SK-N-SH (cell line): ENCODE results near the gene CCL15. TPM values are rescaled to one million over a fixed set of nuclear protein-coding genes. Genes with fewer than 3 reads are reported as not detected.

ENCODE experiments used
- polyA plus RNA-seq, 3 experiments: library from polyadenylated mRNA; depleted of rRNA; stranded (reverse); fragments of >200 nt; gene quantifications; 2 replicates each; pipeline ENCODE4 v1.2.3, GENCODE V29; 2012

Gene CCL15
- polyA plus RNA-seq, 1 of the 3 experiments (the other 2 are of a cell fraction), result not detected

Other genes starting within 250 kb of the CCL15 start
- 0.02 TPM in 1 of 2 replicates, not detected in the other for gene GAS2L2, start 248.3 kb downstream of the CCL15 start, polyA plus RNA-seq (2012; rRNA removed)
- 0.05 TPM in 1 of 2 replicates, not detected in the other for gene C17orf50, start 240.7 kb downstream of the CCL15 start, polyA plus RNA-seq (2012; rRNA removed)
- 0.23 and 0.33 TPM in 2 replicates for gene MMP28, start 205.9 kb downstream of the CCL15 start, polyA plus RNA-seq (2012; rRNA removed)
- gene TAF15, start 192.1 kb downstream of the CCL15 start, polyA plus RNA-seq (2012; rRNA removed), result 67.5 and 78.0 TPM in 2 replicates
- not detected in 2 replicates for gene HEATR9, start 132.7 kb downstream of the CCL15 start, polyA plus RNA-seq (2012; rRNA removed)
- 0.23 and 0.57 TPM in 2 replicates for gene CCL5, start 121.2 kb downstream of the CCL15 start, polyA plus RNA-seq (2012; rRNA removed)
- gene RDM1, start 70.8 kb downstream of the CCL15 start, polyA plus RNA-seq (2012; rRNA removed), result 1.8 and 2.5 TPM in 2 replicates
- not detected in 2 replicates for gene LYZL6, start 57.8 kb downstream of the CCL15 start, polyA plus RNA-seq (2012; rRNA removed)
- not detected in 2 replicates for gene CCL16, start 20.1 kb downstream of the CCL15 start, polyA plus RNA-seq (2012; rRNA removed)
- not detected in 2 replicates for gene CCL14, start 14.8 kb downstream of the CCL15 start, polyA plus RNA-seq (2012; rRNA removed)
- not detected in 2 replicates for gene CCL23, start 16.4 kb upstream of the CCL15 start, polyA plus RNA-seq (2012; rRNA removed)
- gene CCL18, start 62.7 kb upstream of the CCL15 start, polyA plus RNA-seq (2012; rRNA removed), result not detected in 2 replicates
- gene CCL3, start 88.6 kb upstream of the CCL15 start, polyA plus RNA-seq (2012; rRNA removed), result not detected in 2 replicates
- gene CCL4, start 102.3 kb upstream of the CCL15 start, polyA plus RNA-seq (2012; rRNA removed), result not detected in 2 replicates
- 2.0 and 3.7 TPM in 2 replicates for gene TBC1D3B, start 175.1 kb upstream of the CCL15 start, polyA plus RNA-seq (2012; rRNA removed)
- not detected in 2 replicates for gene CCL3L1, start 195.2 kb upstream of the CCL15 start, polyA plus RNA-seq (2012; rRNA removed)
- gene CCL4L2, start 209.5 kb upstream of the CCL15 start, polyA plus RNA-seq (2012; rRNA removed), result not detected in 2 replicates